SK-N-SH treated with all-trans-retinoic acid at 6 μM for 48 hours (cell line): Measurements from ENCODE around the gene DCDC2C.

Source experiments
- ATAC-seq: fragments of 200-7000 bp; cut with Tn5 transposase; 3 replicates; pipeline ENCODE4 v1.9.1; 2020; ENCODE audit warnings: mild to moderate bottlenecking, moderate library complexity
- ARNTL ChIP-seq: fragments of 450-650 bp; formaldehyde crosslinking; IDR thresholded peaks from 2 replicates; pipeline ENCODE4 v1.5.0; 2020; ENCODE audit warnings: low read depth, mild to moderate bottlenecking, moderate library complexity, borderline replicate concordance
- BACH2 ChIP-seq: fragments of 250-450 bp; sonication (Bioruptor Pico); IDR thresholded peaks from 2 replicates; pipeline ENCODE4 v1.9.0; 2021; ENCODE audit warnings: mild to moderate bottlenecking, borderline replicate concordance
- CREB5 ChIP-seq: fragments of 250-450 bp; sonication (Bioruptor Pico); IDR thresholded peaks from 2 replicates; pipeline ENCODE4 v1.5.1; 2020; ENCODE audit warnings: low read depth, mild to moderate bottlenecking, moderate library complexity
- CSDC2 ChIP-seq: fragments of 250-450 bp; sonication (Bioruptor Pico); IDR thresholded peaks from 2 replicates; pipeline ENCODE4 v1.5.0; 2020; ENCODE audit warnings: mild to moderate bottlenecking, moderate library complexity
- CSRNP3 ChIP-seq: fragments of 250-450 bp; sonication (Bioruptor Pico); IDR thresholded peaks from 2 replicates; pipeline ENCODE4 v1.5.1; 2021; ENCODE audit warnings: mild to moderate bottlenecking, moderate library complexity
- ESRRG ChIP-seq: fragments of 250-450 bp; sonication (Bioruptor Pico); IDR thresholded peaks from 2 replicates; pipeline ENCODE4 v1.6.1; 2021; ENCODE audit warnings: mild to moderate bottlenecking
- GLIS3 ChIP-seq: fragments of 250-450 bp; sonication (Bioruptor Pico); IDR thresholded peaks from 2 replicates; pipeline ENCODE4 v1.5.0; 2020; ENCODE audit warnings: mild to moderate bottlenecking, moderate library complexity
- ISL1 ChIP-seq: fragments of 250-450 bp; sonication (Bioruptor Pico); IDR thresholded peaks from 2 replicates; pipeline ENCODE4 v2.1.2; 2022; ENCODE audit warnings: mild to moderate bottlenecking, moderate library complexity
- OSR1 ChIP-seq: fragments of 250-450 bp; sonication (Bioruptor Pico); IDR thresholded peaks from 2 replicates; pipeline ENCODE4 v1.8.0; 2022; ENCODE audit warnings: moderate library complexity, mild to moderate bottlenecking, inconsistent platforms
- PATZ1 ChIP-seq: fragments of 250-450 bp; sonication (Bioruptor Pico); IDR thresholded peaks from 2 replicates; pipeline ENCODE4 v1.8.0; 2020; ENCODE audit warnings: mild to moderate bottlenecking, moderate library complexity, borderline replicate concordance
- POU6F1 ChIP-seq: fragments of 250-450 bp; sonication (Bioruptor Pico); IDR thresholded peaks from 2 replicates; pipeline ENCODE4 v1.8.0; 2021; ENCODE audit warnings: low read depth, mild to moderate bottlenecking, moderate library complexity, borderline replicate concordance
- PPARA ChIP-seq: fragments of 250-450 bp; sonication (Bioruptor Pico); IDR thresholded peaks from 2 replicates; pipeline ENCODE4 v1.5.0; 2020; ENCODE audit warnings: mild to moderate bottlenecking, borderline replicate concordance
- RARB ChIP-seq: fragments of 250-450 bp; sonication (Bioruptor Pico); IDR thresholded peaks from 2 replicates; pipeline ENCODE4 v1.8.0; 2021; ENCODE audit warnings: mild to moderate bottlenecking, moderate library complexity
- SNAI2 ChIP-seq: fragments of 250-450 bp; sonication (Bioruptor Pico); IDR thresholded peaks from 2 replicates; pipeline ENCODE4 v1.5.0; 2020; ENCODE audit warnings: mild to moderate bottlenecking, moderate library complexity
- TCF4 ChIP-seq: fragments of 250-450 bp; sonication (Bioruptor Pico); IDR thresholded peaks from 2 replicates; pipeline ENCODE4 v1.8.0; 2021; ENCODE audit warnings: mild to moderate bottlenecking, moderate library complexity, borderline replicate concordance
- TOX ChIP-seq: fragments of 250-450 bp; sonication (Bioruptor Pico); IDR thresholded peaks from 2 replicates; pipeline ENCODE4 v1.8.0; 2021; ENCODE audit warnings: mild to moderate bottlenecking, moderate library complexity, borderline replicate concordance
- ZC3H10 ChIP-seq: fragments of 250-450 bp; sonication (Bioruptor Pico); IDR thresholded peaks from 2 replicates; pipeline ENCODE4 v1.5.1; 2021; ENCODE audit warnings: mild to moderate bottlenecking, moderate library complexity
- ZFP3 ChIP-seq: fragments of 250-450 bp; sonication (Bioruptor Pico); IDR thresholded peaks from 2 replicates; pipeline ENCODE4 v1.5.0; 2020; ENCODE audit warnings: mild to moderate bottlenecking, moderate library complexity
- ZFP30 ChIP-seq: fragments of 450-650 bp; formaldehyde crosslinking; IDR thresholded peaks from 2 replicates; pipeline ENCODE4 v1.5.0; 2022; ENCODE audit warnings: mild to moderate bottlenecking, moderate library complexity
- ZNF565 ChIP-seq: fragments of 450-650 bp; formaldehyde crosslinking; conservative IDR thresholded peaks from 2 replicates; pipeline ENCODE4 v1.5.0; 2020; ENCODE audit warnings: low read depth, mild to moderate bottlenecking, moderate library complexity
- ZNF70 ChIP-seq: fragments of 450-650 bp; formaldehyde crosslinking; IDR thresholded peaks from 2 replicates; pipeline ENCODE4 v1.5.0; 2020; ENCODE audit warnings: mild to moderate bottlenecking, moderate library complexity
- ZNF8 ChIP-seq: fragments of 450-650 bp; formaldehyde crosslinking; IDR thresholded peaks from 2 replicates; pipeline ENCODE4 v1.5.0; 2020; ENCODE audit warnings: mild to moderate bottlenecking, moderate library complexity

Gene DCDC2C

GRCh38 chr2:3725002-3725401 is 21.6 kb downstream of the DCDC2C start:
- no peak for TF ChIP-seq POU6F1 (CRISPR knock-in tag)
- TF ChIP-seq TCF4 (CRISPR knock-in tag) = no peak
- no peak for TF ChIP-seq ARNTL
- no peak for TF ChIP-seq ZC3H10 (CRISPR knock-in tag)
- TF ChIP-seq ZNF565 = no peak
- no peak for ATAC-seq

GRCh38 chr2:3725458-3726250 is 22.3 kb downstream of the DCDC2C start:
- ATAC-seq = no peak
- no peak for TF ChIP-seq ESRRG (CRISPR knock-in tag)
- no peak for TF ChIP-seq PATZ1 (CRISPR knock-in tag)
- TF ChIP-seq PPARA = no peak
- no peak for TF ChIP-seq CSRNP3
- TF ChIP-seq POU6F1 (CRISPR knock-in tag) = no peak
- no peak for TF ChIP-seq ZC3H10 (CRISPR knock-in tag)
- no peak for TF ChIP-seq RARB
- TF ChIP-seq ISL1 (CRISPR knock-in tag) = no peak
- TF ChIP-seq TCF4 (CRISPR knock-in tag) = no peak
- TF ChIP-seq CREB5 = no peak
- TF ChIP-seq ARNTL = no peak
- no peak for TF ChIP-seq TOX (CRISPR knock-in tag)
- TF ChIP-seq GLIS3 (CRISPR knock-in tag) = no peak
- TF ChIP-seq BACH2 = no peak
- TF ChIP-seq ZNF8 (CRISPR knock-in tag) = no peak
- no peak for TF ChIP-seq SNAI2 (CRISPR knock-in tag)
- TF ChIP-seq ZNF565 = no peak
- no peak for TF ChIP-seq CSDC2 (CRISPR knock-in tag)
- TF ChIP-seq ZFP30 = no peak

- no peak for TF ChIP-seq ARNTL
- no peak for TF ChIP-seq OSR1 (CRISPR knock-in tag)
- TF ChIP-seq ZFP3 (CRISPR knock-in tag) = no peak
- TF ChIP-seq SNAI2 (CRISPR knock-in tag) = no peak
- TF ChIP-seq ZNF70 = no peak
- TF ChIP-seq, all 23 proteins: peak for 0
- no peak for ATAC-seq
These were observed 23.1 kb downstream of the DCDC2C start for GRCh38 chr2:3726511-3726910.
